Activated naive CD4-positive, alpha-beta T cell treated with anti-CD3 and anti-CD28 coated beads, Interleukin-2, amount 10 ng/mL, durations not matched to agents 7 days and 5 days (primary cell): ENCODE measurements around the gene KIRREL2.
"Not testable (repeated sequence)": the region's sequence is repeated elsewhere in the genome, so short reads cannot be mapped to it uniquely, and the experiment has no call there.

Source experiments
- CTCF ChIA-PET: fragments of 350-600 bp; sonication (Branson Sonifier 250); formaldehyde crosslinking; loops from one replicate; lab custom pipeline; 2021; ENCODE audit warnings: antibody characterized with exemption; lab: Charles Lee
- DNase-seq: peaks from one replicate; pipeline ENCODE4 v3.0.0-alpha.2; 2020
- H3K27ac Mint-ChIP-seq: one replicate; pipeline ENCODE4 v1.8.0; 2021; ENCODE audit warnings: mild to moderate bottlenecking, moderate library complexity, mixed read lengths
- H3K27me3 Mint-ChIP-seq: one replicate; pipeline ENCODE4 v1.8.0; 2021; ENCODE audit warnings: mild to moderate bottlenecking, mixed read lengths
- H3K36me3 Mint-ChIP-seq: one replicate; pipeline ENCODE4 v1.8.0; 2021; ENCODE audit warnings: mixed read lengths
- H3K4me1 Mint-ChIP-seq: one replicate; pipeline ENCODE4 v1.8.0; 2021; ENCODE audit warnings: mixed read lengths
- H3K4me3 Mint-ChIP-seq: one replicate; pipeline ENCODE4 v1.8.0; 2021; ENCODE audit warnings: mild to moderate bottlenecking, moderate library complexity, mixed read lengths
- H3K9me3 Mint-ChIP-seq: one replicate; pipeline ENCODE4 v1.8.0; 2021; ENCODE audit warnings: mixed read lengths

KIRREL2 gene

GRCh38 chr19:35903550-35904179 lies 47.0 kb downstream of the KIRREL2 start:
- Mint-ChIP-seq H3K9me3 (no peaks in the 10 kb centered on the region), H3K36me3 (peaks cover 24% of the 10 kb centered on the region), H3K27me3 (peaks cover 4% of the 10 kb centered on the region), H3K4me3 (peak overlapping the region; percentile 84), H3K27ac (peak overlapping the region; percentile 98), H3K4me1 (peaks cover 51% of the 10 kb centered on the region)
- CTCF ChIA-PET = interaction anchor here (1.2 kb wide), 1 partner anchor 23 kb away, joined by 4 read pairs; no protein-coding TSS in a partner anchor
- DNase-seq = peak; percentile 96

DNA sequence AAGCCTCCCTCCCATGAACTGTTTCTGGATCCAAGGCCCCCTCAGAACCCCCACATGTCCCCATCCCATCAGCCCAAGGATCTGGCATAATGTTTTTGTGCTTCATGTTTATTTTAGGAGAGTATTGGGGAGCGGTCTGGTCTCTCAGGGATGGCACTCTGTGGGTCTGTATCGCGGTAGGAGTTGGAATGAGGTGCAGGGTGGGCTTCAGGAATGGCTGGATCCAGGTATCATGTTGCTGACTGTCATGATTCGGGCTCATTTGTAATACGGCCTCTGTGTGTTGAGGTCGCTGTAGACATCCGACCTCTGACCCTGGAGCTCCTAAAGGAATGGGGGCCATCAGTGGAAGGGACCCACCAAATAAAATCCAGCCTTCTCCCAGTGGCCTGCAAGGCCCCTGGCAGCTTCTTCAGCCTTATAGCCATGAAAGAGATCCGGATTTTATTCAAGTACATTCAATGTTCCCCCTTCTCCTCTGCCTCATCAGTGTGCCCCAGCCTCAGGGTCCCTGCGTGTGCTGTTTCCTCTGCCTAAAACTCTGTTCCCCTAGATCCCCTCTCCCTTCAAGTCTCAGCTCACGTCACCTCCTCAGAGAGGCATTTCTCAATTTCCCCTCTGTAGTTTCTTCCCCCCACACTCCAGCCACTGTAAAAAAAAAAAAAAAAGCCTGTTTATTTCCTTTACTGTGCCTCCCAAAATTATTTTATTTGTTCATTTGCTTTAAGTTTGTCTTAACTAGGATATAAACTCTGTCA lies 47.8 kb downstream of the KIRREL2 start:
- H3K9me3 Mint-ChIP-seq = no peaks in the 10 kb centered on the region
- peak overlapping the region; percentile 57 for H3K27ac Mint-ChIP-seq
- CTCF ChIA-PET = interaction anchor here (1.2 kb wide), 1 partner anchor 22 kb away, joined by 4 read pairs; no protein-coding TSS in a partner anchor

DNA sequence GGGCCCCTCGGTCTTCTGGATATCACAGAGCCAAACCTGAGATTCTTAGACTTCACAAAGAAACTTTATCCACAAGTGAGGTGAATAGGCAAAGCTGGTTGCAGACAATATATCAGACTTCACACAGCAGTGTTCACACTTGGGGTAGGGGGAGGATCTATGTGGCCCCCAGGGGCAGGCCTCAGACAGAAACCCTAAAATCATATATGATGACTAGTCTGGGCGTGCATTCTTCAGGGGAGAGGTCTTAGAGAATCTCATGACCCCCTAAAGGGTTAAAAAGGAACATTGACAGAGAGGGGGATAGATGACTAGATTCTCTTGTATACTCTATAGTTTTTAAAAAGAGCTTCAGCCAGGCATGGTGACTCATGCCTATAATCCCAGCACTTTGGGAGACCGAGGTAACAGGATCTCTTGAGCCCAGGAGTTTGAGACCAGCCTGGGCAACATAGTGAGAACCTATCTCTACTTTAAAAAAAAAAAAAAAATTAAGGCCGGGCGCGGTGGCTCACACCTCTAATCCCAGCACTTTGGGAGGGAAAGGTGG lies 48.5 kb downstream of the KIRREL2 start:
- peaks cover 61% of the 10 kb centered on the region for H3K4me1 Mint-ChIP-seq
- H3K27me3 Mint-ChIP-seq = peaks cover 8% of the 10 kb centered on the region
- peak overlapping the region; percentile 57 for H3K27ac Mint-ChIP-seq
- DNase-seq = no peak
- no peak overlapping the region for H3K4me3 Mint-ChIP-seq
- peaks cover 18% of the 10 kb centered on the region for H3K36me3 Mint-ChIP-seq
- CTCF ChIA-PET = interaction anchor here (1.2 kb wide), 1 partner anchor 21 kb away, joined by 4 read pairs; no protein-coding TSS in a partner anchor
- no peaks in the 10 kb centered on the region for H3K9me3 Mint-ChIP-seq

More for the DNA sequence above, 47.8 kb downstream of the KIRREL2 start:
- Mint-ChIP-seq H3K4me1 (peaks cover 57% of the 10 kb centered on the region), H3K27me3 (peaks cover 6% of the 10 kb centered on the region), H3K36me3 (peaks cover 19% of the 10 kb centered on the region), H3K4me3 (peak overlapping the region; percentile 24)
- no peak for DNase-seq

- Mint-ChIP-seq H3K4me3 (no peak overlapping the region), H3K4me1 (peaks cover 44% of the 10 kb centered on the region), H3K9me3 (no peaks in the 10 kb centered on the region), H3K36me3 (peaks cover 18% of the 10 kb centered on the region), H3K27me3 (peaks cover 8% of the 10 kb centered on the region), H3K27ac (no peak overlapping the region)
- CTCF ChIA-PET = no interaction called here
- DNase-seq = no peak
Observed at GRCh38 chr19:35907377-35907745, 50.6 kb downstream of the KIRREL2 start.

GRCh38 chr19:35908010-35908441 lies 51.3 kb downstream of the KIRREL2 start, which contains the start of gene TYROBP:
Gene TYROBP (minus strand): TSS chr19:35908295. CDS start chr19:35908228, 67 bp downstream.
- CTCF ChIA-PET = no interaction called here

DNA sequence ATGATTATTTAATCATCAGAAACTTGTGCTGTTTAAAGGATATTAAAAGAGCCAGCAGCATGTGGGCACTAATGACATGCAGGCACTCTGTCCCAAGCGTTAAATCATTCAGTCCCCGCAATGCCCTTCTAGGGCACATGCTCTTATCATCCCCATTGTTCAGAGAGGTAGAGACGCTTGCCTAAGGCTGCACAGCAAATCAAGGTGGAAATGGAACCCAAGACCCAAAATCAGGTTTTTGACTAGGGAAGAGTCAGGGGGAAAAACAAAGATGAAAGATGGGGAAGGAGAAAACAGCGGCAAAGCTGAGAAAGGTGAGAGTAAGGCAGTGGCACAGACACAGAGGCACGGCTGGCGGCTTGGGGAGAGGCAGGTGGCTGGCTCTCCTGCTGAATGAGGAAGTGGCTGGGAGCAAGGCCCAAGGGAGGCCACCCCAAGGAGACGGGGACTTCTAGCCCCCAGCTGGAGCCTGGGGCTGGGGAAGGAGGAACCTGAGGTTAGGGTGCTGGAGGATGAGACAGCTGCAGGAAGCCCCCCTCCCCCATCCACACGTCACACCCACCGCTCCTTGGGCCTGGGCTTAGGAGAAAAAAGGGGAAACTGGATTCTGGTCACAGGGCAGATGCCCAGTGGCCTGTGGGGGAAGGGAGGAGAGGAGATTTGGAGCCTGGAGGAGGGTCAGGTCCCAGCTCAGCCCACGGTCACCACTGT lies 52.4 kb downstream of the KIRREL2 start:
- peaks cover 8% of the 10 kb centered on the region for H3K27me3 Mint-ChIP-seq
- H3K4me3 Mint-ChIP-seq = no peak overlapping the region
- H3K27ac Mint-ChIP-seq = peak overlapping the region; percentile 82
- CTCF ChIA-PET = interaction anchor here (0.9 kb wide), 1 partner anchor 161 kb away, joined by 3 read pairs; the partner anchor contains the start of gene LIN37
- DNase-seq = peak; percentile 41
- H3K9me3 Mint-ChIP-seq = no peaks in the 10 kb centered on the region
- peaks cover 7% of the 10 kb centered on the region for H3K36me3 Mint-ChIP-seq
- H3K4me1 Mint-ChIP-seq = peaks cover 31% of the 10 kb centered on the region

More at GRCh38 chr19:35908010-35908441, 51.3 kb downstream of the KIRREL2 start, which contains the start of gene TYROBP:
- H3K4me3 Mint-ChIP-seq = no peak within 1 kb of the TSS
- no peaks in the 10 kb centered on the region for H3K9me3 Mint-ChIP-seq
- H3K27ac Mint-ChIP-seq = peak within 1 kb of the TSS; percentile 82
- H3K4me1 Mint-ChIP-seq = peaks cover 41% of the 10 kb centered on the region
- peaks cover 16% of the 10 kb centered on the region for H3K36me3 Mint-ChIP-seq
- no peak for DNase-seq
- H3K27me3 Mint-ChIP-seq = peaks cover 8% of the 10 kb centered on the region

GRCh38 chr19:35909684-35910035 lies 52.9 kb downstream of the KIRREL2 start:
- H3K4me3 Mint-ChIP-seq = no peak overlapping the region

GRCh38 chr19:35910355-35910754 lies 53.6 kb downstream of the KIRREL2 start:
- DNase-seq, H3K27ac Mint-ChIP-seq, H3K36me3 Mint-ChIP-seq, H3K4me3 Mint-ChIP-seq, H3K9me3 Mint-ChIP-seq, CTCF ChIA-PET: not testable (repeated sequence)
- peaks cover 15% of the 10 kb centered on the region for H3K27me3 Mint-ChIP-seq
- H3K4me1 Mint-ChIP-seq = peaks cover 19% of the 10 kb centered on the region

More at GRCh38 chr19:35909684-35910035, 52.9 kb downstream of the KIRREL2 start:
- H3K36me3 Mint-ChIP-seq = peaks cover 3% of the 10 kb centered on the region
- no peak for DNase-seq
- CTCF ChIA-PET = no interaction called here
- H3K27ac Mint-ChIP-seq = no peak overlapping the region
- H3K9me3 Mint-ChIP-seq = no peaks in the 10 kb centered on the region
- H3K27me3 Mint-ChIP-seq = peaks cover 10% of the 10 kb centered on the region
- H3K4me1 Mint-ChIP-seq = peaks cover 25% of the 10 kb centered on the region

- H3K9me3 Mint-ChIP-seq = no peaks in the 10 kb centered on the region
- H3K27ac Mint-ChIP-seq = no peak overlapping the region
- peaks cover 19% of the 10 kb centered on the region for H3K4me1 Mint-ChIP-seq
Observed at GRCh38 chr19:35911173-35911572, 54.5 kb downstream of the KIRREL2 start.

DNA sequence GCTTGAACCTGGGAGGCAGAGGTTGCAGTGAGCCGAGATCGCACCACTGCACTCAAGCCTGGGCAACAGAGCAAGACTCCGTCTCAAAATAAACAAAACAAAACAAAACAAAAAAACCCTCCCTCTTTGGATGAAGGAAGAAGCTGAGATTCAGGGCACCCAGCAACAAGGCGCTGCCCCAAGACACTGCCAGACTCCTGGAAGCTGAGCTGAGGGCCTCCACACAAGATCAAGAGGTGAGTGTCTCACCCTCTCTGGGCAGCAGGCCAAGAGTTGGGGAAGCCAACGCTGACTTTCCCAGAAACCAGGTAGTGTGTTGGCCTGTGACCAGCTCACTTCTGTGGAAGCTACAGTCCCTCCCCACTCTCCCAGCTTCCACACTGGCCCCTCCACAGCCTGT lies 55.1 kb downstream of the KIRREL2 start:
- Mint-ChIP-seq H3K4me3 (no peak overlapping the region), H3K4me1 (peaks cover 19% of the 10 kb centered on the region), H3K36me3 (no peaks in the 10 kb centered on the region), H3K27ac (no peak overlapping the region), H3K9me3 (no peaks in the 10 kb centered on the region), H3K27me3 (peaks cover 25% of the 10 kb centered on the region)
- DNase-seq = no peak
- CTCF ChIA-PET = interaction anchor here (1.0 to 1.2 kb wide), 2 partner anchors 19 to 30 kb away, joined by 3 to 4 read pairs; no protein-coding TSS in a partner anchor

More at GRCh38 chr19:35911173-35911572, 54.5 kb downstream of the KIRREL2 start:
- no peak for DNase-seq
- H3K36me3 Mint-ChIP-seq = no peaks in the 10 kb centered on the region
- peaks cover 19% of the 10 kb centered on the region for H3K27me3 Mint-ChIP-seq
- CTCF ChIA-PET = interaction anchor here (1.2 kb wide), 1 partner anchor 29 kb away, joined by 3 read pairs; no protein-coding TSS in a partner anchor
- no peak overlapping the region for H3K4me3 Mint-ChIP-seq

GRCh38 chr19:35913589-35913988 lies 56.9 kb downstream of the KIRREL2 start:
- Mint-ChIP-seq H3K27me3 (peaks cover 26% of the 10 kb centered on the region), H3K27ac (no peak overlapping the region), H3K4me1 (peaks cover 13% of the 10 kb centered on the region), H3K36me3 (no peaks in the 10 kb centered on the region), H3K9me3 (no peaks in the 10 kb centered on the region), H3K4me3 (no peak overlapping the region)
- no peak for DNase-seq
- CTCF ChIA-PET = no interaction called here

- no peaks in the 10 kb centered on the region for H3K36me3 Mint-ChIP-seq
- H3K4me1 Mint-ChIP-seq = no peaks in the 10 kb centered on the region
- H3K27me3 Mint-ChIP-seq = peaks cover 22% of the 10 kb centered on the region
- no peaks in the 10 kb centered on the region for H3K9me3 Mint-ChIP-seq
- H3K4me3 Mint-ChIP-seq = no peak overlapping the region
- DNase-seq = no peak
- no peak overlapping the region for H3K27ac Mint-ChIP-seq
- CTCF ChIA-PET = no interaction called here
Observed at GRCh38 chr19:35915443-35915842, 58.7 kb downstream of the KIRREL2 start.
